SH-SY5Y (cell line): ENCODE measurements around the gene BMP2K.

Source experiments
- GATA2 ChIP-seq: IDR thresholded peaks from 2 replicates; pipeline ENCODE4 v1.6.1; 2011; ENCODE audit warnings: mild to moderate bottlenecking, low read depth, low read length
- GATA3 ChIP-seq: IDR thresholded peaks from 2 replicates; pipeline ENCODE4 v1.6.1; 2011; ENCODE audit warnings: low read depth, mild to moderate bottlenecking, low read length, moderate library complexity

GRCh38 chr4:78939667-78940008 lies 163.5 kb downstream of the BMP2K start:
- no peak for TF ChIP-seq GATA2
- no peak for TF ChIP-seq GATA3
